Measurements from ENCODE around the gene FLRT1.

Gene FLRT1

DNA sequence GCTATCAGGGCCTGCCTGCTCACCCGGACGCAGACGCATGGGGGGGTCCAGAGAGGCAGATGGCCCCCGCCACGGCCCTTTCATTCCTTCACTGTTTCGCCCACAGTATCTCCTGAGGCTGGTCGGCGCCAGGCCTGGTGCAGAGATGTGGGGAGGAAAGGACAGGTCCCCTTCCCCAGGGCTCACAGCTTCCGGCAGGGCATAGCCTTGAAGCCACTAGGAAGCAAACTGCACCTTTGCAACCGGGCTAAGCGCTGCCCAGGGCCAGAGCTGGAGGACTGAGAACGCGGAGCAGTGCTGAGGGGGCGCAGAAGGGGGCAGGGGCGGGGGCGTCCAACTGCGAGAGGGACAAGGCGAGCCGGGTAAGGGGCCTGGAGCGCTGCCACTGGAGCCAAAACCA is 20.2 kb upstream of the FLRT1 start:
- no peaks in the 10 kb centered on the region for H3F3A ChIP-seq (ENCODE audit: insufficient read depth)
- no peak overlapping the region for H2AFZ ChIP-seq (ENCODE audit: low read depth, low read length, severe bottlenecking)
- H3K9ac ChIP-seq (ENCODE audit: low read length): no peak overlapping the region
- no peaks in the 10 kb centered on the region for H3K27me3 ChIP-seq (ENCODE audit: low read length)
- no peaks in the 10 kb centered on the region for H3K36me3 ChIP-seq (ENCODE audit: low read length)
- H3K79me2 ChIP-seq (ENCODE audit: insufficient read depth, low read length): no peaks in the 10 kb centered on the region
- no peak overlapping the region for H3K4me3 ChIP-seq (ENCODE audit: insufficient read depth, low read length, poor library complexity, severe bottlenecking)
- H3K9me2 ChIP-seq (replicated peaks; ENCODE audit: insufficient read depth, low read length): no peaks in the 10 kb centered on the region
- TF ChIP-seq EZH2phosphoT487 (conservative IDR thresholded peaks at IDR 0.05; ENCODE audit: low read length): no peak
- TF ChIP-seq, protein P1, sequence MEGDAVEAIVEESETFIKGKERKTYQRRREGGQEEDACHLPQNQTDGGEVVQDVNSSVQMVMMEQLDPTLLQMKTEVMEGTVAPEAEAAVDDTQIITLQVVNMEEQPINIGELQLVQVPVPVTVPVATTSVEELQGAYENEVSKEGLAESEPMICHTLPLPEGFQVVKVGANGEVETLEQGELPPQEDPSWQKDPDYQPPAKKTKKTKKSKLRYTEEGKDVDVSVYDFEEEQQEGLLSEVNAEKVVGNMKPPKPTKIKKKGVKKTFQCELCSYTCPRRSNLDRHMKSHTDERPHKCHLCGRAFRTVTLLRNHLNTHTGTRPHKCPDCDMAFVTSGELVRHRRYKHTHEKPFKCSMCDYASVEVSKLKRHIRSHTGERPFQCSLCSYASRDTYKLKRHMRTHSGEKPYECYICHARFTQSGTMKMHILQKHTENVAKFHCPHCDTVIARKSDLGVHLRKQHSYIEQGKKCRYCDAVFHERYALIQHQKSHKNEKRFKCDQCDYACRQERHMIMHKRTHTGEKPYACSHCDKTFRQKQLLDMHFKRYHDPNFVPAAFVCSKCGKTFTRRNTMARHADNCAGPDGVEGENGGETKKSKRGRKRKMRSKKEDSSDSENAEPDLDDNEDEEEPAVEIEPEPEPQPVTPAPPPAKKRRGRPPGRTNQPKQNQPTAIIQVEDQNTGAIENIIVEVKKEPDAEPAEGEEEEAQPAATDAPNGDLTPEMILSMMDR (IDR thresholded peaks at IDR 0.05; ENCODE audit: insufficient read depth, low read length, poor library complexity, severe bottlenecking): no peak
- no peak overlapping the region for H3K4me2 ChIP-seq (ENCODE audit: low read depth, low read length, poor library complexity, severe bottlenecking)
- peaks cover 5% of the 10 kb centered on the region; the same call in 1 of the 2 replicates for H3K9me3 ChIP-seq (ENCODE audit: insufficient read depth, low read length)
- H3K27ac ChIP-seq (ENCODE audit: low read depth, low read length): no peak overlapping the region
- H4K20me1 ChIP-seq (ENCODE audit: low read depth, low read length): no peaks in the 10 kb centered on the region

DNA sequence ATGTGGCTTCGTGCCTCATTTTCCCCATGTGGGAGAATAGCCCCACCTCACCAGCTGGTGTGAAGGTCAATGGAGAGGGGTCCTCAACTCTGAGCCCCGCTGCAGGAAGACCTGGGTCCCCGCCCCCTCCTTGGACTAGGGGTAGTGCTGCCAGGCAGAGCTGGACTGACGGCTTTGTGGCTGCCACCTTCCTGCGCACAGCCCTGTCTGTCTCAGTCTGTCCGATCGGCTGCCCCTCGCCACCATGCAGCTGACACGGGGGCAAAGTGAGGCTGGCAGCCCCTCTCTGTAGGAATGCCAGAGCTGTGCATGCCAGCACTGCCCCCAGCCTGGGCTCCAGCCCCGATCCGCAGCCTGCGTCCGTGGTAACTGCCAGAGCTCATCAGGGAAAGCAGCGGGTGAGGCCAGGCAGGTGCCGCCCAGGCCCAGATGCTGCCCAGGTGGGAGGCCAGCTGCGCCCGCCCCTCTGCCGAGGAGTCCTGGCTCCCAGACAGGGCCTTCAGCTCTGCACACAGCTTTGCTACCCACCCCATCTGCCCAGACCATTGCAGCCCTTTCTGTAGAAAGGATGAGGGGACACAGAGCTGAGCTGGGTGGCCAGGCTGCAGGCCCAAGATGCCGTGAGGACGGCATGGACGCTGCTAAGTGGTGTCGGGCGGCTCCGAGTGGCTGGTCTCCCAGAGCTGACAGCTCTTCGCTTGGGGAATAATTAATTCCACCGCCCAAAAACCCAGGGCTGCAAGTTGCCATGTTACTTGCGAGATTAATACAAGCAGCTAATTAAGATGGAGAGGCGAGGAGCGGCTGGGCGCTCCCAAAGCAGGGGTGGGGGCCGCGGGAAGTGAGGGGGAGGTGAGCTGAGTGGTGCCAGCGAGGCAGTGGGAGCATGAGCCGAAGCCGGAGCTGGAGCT is 19.5 kb upstream of the FLRT1 start:
- H3K79me2 ChIP-seq (ENCODE audit: insufficient read depth, low read length): no peaks in the 10 kb centered on the region
- no peak overlapping the region for H3K9ac ChIP-seq (ENCODE audit: low read length)
- H3K27me3 ChIP-seq (ENCODE audit: low read length): no peaks in the 10 kb centered on the region
- no peaks in the 10 kb centered on the region for H4K20me1 ChIP-seq (ENCODE audit: low read depth, low read length)
- H3K4me3 ChIP-seq (ENCODE audit: insufficient read depth, low read length, poor library complexity, severe bottlenecking): no peak overlapping the region
- H3K27ac ChIP-seq (ENCODE audit: low read depth, low read length): no peak overlapping the region
- no peak overlapping the region for H2AFZ ChIP-seq (ENCODE audit: low read depth, low read length, severe bottlenecking)
- no peaks in the 10 kb centered on the region for H3K9me3 ChIP-seq (ENCODE audit: insufficient read depth, low read length)
- no peaks in the 10 kb centered on the region for H3K36me3 ChIP-seq (ENCODE audit: low read length)
- H3F3A ChIP-seq (ENCODE audit: insufficient read depth): no peaks in the 10 kb centered on the region
- no peaks in the 10 kb centered on the region for H3K9me2 ChIP-seq (replicated peaks; ENCODE audit: insufficient read depth, low read length)
- no peak for TF ChIP-seq EZH2phosphoT487 (conservative IDR thresholded peaks at IDR 0.05; ENCODE audit: low read length)
- TF ChIP-seq, protein P1 (IDR thresholded peaks at IDR 0.05; ENCODE audit: insufficient read depth, low read length, poor library complexity, severe bottlenecking): no peak
- H3K4me2 ChIP-seq (ENCODE audit: low read depth, low read length, poor library complexity, severe bottlenecking): no peak overlapping the region

DNA sequence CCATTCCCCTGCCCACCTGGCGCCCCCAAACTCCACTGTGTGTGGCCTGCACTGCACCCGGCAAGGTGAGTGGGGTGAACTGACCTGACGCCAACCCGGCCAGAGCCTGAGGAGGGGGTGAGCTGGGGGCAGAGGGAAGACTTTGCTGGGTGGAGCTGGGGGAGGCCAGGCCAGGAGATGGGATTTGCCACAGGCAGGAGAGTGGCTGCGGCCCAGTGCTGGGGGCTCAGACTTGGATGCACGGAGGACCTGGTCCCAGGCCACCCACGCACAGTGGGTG is 17.8 kb upstream of the FLRT1 start:
- H3F3A ChIP-seq (ENCODE audit: insufficient read depth): no peaks in the 10 kb centered on the region
- H3K9me2 ChIP-seq (replicated peaks; ENCODE audit: insufficient read depth, low read length): no peaks in the 10 kb centered on the region
- no peak overlapping the region for H3K9ac ChIP-seq (ENCODE audit: low read length)
- H2AFZ ChIP-seq (ENCODE audit: low read depth, low read length, severe bottlenecking): no peak overlapping the region
- H4K20me1 ChIP-seq (ENCODE audit: low read depth, low read length): no peaks in the 10 kb centered on the region
- H3K27ac ChIP-seq (ENCODE audit: low read depth, low read length): no peak overlapping the region
- H3K9me3 ChIP-seq (ENCODE audit: insufficient read depth, low read length): no peaks in the 10 kb centered on the region
- TF ChIP-seq, protein P1 (IDR thresholded peaks at IDR 0.05; ENCODE audit: insufficient read depth, low read length, poor library complexity, severe bottlenecking): no peak
- TF ChIP-seq EZH2phosphoT487 (conservative IDR thresholded peaks at IDR 0.05; ENCODE audit: low read length): no peak
- no peaks in the 10 kb centered on the region for H3K79me2 ChIP-seq (ENCODE audit: insufficient read depth, low read length)
- H3K36me3 ChIP-seq (ENCODE audit: low read length): no peaks in the 10 kb centered on the region
- H3K4me2 ChIP-seq (ENCODE audit: low read depth, low read length, poor library complexity, severe bottlenecking): no peak overlapping the region
- no peaks in the 10 kb centered on the region for H3K27me3 ChIP-seq (ENCODE audit: low read length)
- H3K4me3 ChIP-seq (ENCODE audit: insufficient read depth, low read length, poor library complexity, severe bottlenecking): no peak overlapping the region

Data from SU-DHL-6 (cell line).